Measurements from ENCODE around the gene JADE1. TPM values are rescaled to one million over a fixed set of nuclear protein-coding genes. Genes with fewer than 3 reads are reported as not detected.

The JADE1 gene
- total RNA-seq, 1 experiment from 2014 or later: 192 TPM

DNA sequence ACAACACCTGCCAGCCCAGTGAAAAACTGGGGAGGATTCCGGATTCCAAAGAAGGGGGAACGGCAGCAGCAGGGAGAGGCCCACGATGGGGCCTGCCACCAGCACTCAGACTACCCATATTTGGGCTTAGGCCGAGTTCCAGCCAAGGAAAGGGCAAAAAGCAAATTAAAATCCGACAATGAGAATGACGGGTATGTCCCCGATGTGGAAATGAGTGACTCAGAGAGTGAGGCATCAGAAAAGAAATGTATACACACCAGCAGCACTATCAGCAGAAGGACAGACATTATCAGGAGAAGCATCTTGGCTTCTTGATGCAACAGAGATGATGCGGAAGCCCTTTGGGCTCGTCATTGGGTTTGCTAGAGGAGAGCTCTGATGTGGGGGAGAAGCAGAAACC is 62.4 kb downstream of the JADE1 start:
- TF ChIP-seq, protein P1, sequence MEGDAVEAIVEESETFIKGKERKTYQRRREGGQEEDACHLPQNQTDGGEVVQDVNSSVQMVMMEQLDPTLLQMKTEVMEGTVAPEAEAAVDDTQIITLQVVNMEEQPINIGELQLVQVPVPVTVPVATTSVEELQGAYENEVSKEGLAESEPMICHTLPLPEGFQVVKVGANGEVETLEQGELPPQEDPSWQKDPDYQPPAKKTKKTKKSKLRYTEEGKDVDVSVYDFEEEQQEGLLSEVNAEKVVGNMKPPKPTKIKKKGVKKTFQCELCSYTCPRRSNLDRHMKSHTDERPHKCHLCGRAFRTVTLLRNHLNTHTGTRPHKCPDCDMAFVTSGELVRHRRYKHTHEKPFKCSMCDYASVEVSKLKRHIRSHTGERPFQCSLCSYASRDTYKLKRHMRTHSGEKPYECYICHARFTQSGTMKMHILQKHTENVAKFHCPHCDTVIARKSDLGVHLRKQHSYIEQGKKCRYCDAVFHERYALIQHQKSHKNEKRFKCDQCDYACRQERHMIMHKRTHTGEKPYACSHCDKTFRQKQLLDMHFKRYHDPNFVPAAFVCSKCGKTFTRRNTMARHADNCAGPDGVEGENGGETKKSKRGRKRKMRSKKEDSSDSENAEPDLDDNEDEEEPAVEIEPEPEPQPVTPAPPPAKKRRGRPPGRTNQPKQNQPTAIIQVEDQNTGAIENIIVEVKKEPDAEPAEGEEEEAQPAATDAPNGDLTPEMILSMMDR (conservative IDR thresholded peaks at IDR 0.05): no peak
- no peak for DNase-seq
- Histone ChIP-seq H3K27ac (ENCODE audit: insufficient read length, low read depth, low read length) (no peak overlapping the region), H2AFZ (ENCODE audit: low read length) (no peak overlapping the region), H2BK5ac (ENCODE audit: insufficient read length, low read length) (no peak overlapping the region), H3K4me2 (ENCODE audit: insufficient read depth, insufficient read length, low read length) (no peak overlapping the region), H3T11ph (ENCODE audit: low read length) (no peak overlapping the region), H3K23me2 (ENCODE audit: insufficient read length, low read depth, low read length, poor library complexity, severe bottlenecking) (no peaks in the 10 kb centered on the region), H4K5ac (ENCODE audit: insufficient read length, low read depth, low read length) (no peak overlapping the region), H3K79me1 (ENCODE audit: insufficient read depth, low read depth, low read length, poor library complexity, severe bottlenecking) (no peaks in the 10 kb centered on the region), H3K23ac (ENCODE audit: insufficient read length, low read depth, low read length) (no peak overlapping the region), H3K27me3 (ENCODE audit: insufficient read depth, low read length) (no peaks in the 10 kb centered on the region), H4K20me1 (ENCODE audit: control insufficient read depth, insufficient read depth, insufficient read length) (peaks cover 2% of the 10 kb centered on the region), H3K9ac (ENCODE audit: extremely low read depth, insufficient read length, low read length) (no peak overlapping the region), H3K14ac (ENCODE audit: insufficient read depth, low read length) (no peak overlapping the region), H4K8ac (replicated peaks; ENCODE audit: insufficient read length, low read depth, low read length) (no peak overlapping the region), H3K18ac (ENCODE audit: insufficient read length, low read depth, low read length) (no peak overlapping the region), H3K9me3 (ENCODE audit: control insufficient read depth, low read depth, low read length) (no peaks in the 10 kb centered on the region), H3K56ac (ENCODE audit: insufficient read length, low read depth, low read length) (no peak overlapping the region), H2AK5ac (ENCODE audit: insufficient read length, low read length) (no peak overlapping the region), H3K4me1 (ENCODE audit: insufficient read depth, low read length) (no peaks in the 10 kb centered on the region), H2BK15ac (ENCODE audit: low read depth, low read length) (no peak overlapping the region), H2BK20ac (ENCODE audit: low read depth, low read length, poor library complexity, severe bottlenecking) (no peak overlapping the region), H2BK120ac (ENCODE audit: low read depth, low read length, poor library complexity, severe bottlenecking) (no peak overlapping the region), H4K91ac (ENCODE audit: insufficient read length, low read depth, low read length) (no peak overlapping the region), H2BK12ac (ENCODE audit: insufficient read length, low read depth, low read length) (no peak overlapping the region), H3K79me2 (ENCODE audit: insufficient read depth, low read length) (peaks cover 4% of the 10 kb centered on the region; the same call in 1 of the 2 replicates), H3K4ac (ENCODE audit: low read depth, low read length) (no peak overlapping the region)
- no CpG with 5 or more reads among the region's 9 CpGs for WGBS (ENCODE audit: extremely low coverage, insufficient read length, low lambda C conversion rate)
- H3K36me3 Mint-ChIP-seq (ENCODE audit: insufficient read depth in 1 of 3, low read depth in 3 of 3): peaks cover 43 to 76% (median 62%) of the 10 kb centered on the region in 3 experiments; a peak in 6 of 7 replicates
- H3K4me1 Mint-ChIP-seq: peaks cover 16 to 47% of the 10 kb centered on the region in 2 experiments
- peaks cover 4% of the 10 kb centered on the region; the same call in 1 of the 2 replicates for H3K27me3 Mint-ChIP-seq (ENCODE audit: low read depth)
- no peaks in the 10 kb centered on the region for H3K9me3 Mint-ChIP-seq
- no peak overlapping the region; a peak in 1 of 5 replicates for H3K4me3 Mint-ChIP-seq
- H3K27ac Mint-ChIP-seq: peak overlapping the region; percentile 36 to 74 (median 49); a peak in 4 of 7 replicates

Measured in H9 (cell line).